Activated T-cell treated with anti-CD3 and anti-CD28 coated beads for 1 hour (primary cell): ENCODE data around the gene STRN3.
"Not testable (repeated sequence)": the region's sequence is repeated elsewhere in the genome, so short reads cannot be mapped to it uniquely, and the experiment has no call there.

Experiments
- DNase-seq: peaks from one replicate; pipeline ENCODE4 v3.0.0-alpha.2; 2020; ENCODE audit warnings: low read depth

STRN3 gene

GRCh38 chr14:31026077-31026449 is at the start of gene STRN3:
STRN3 (minus strand) TSS chr14:31026379; CDS start chr14:31026185, 194 bp downstream.
- DNase-seq, result no peak

GRCh38 chr14:31075144-31075543 is 49.0 kb upstream of the STRN3 start:
- no peak for DNase-seq

GRCh38 chr14:31071151-31071550 is 45.0 kb upstream of the STRN3 start:
- no peak for DNase-seq

GRCh38 chr14:31070431-31070830 is 44.3 kb upstream of the STRN3 start:
- no peak for DNase-seq

GRCh38 chr14:31069343-31069742 is 43.2 kb upstream of the STRN3 start:
- no peak for DNase-seq

GRCh38 chr14:31068235-31068634 is 42.1 kb upstream of the STRN3 start:
- DNase-seq, result no peak

GRCh38 chr14:31062908-31063307 is 36.7 kb upstream of the STRN3 start:
- not testable (repeated sequence) for DNase-seq

- no peak for DNase-seq
Measured at GRCh38 chr14:31060253-31060875, 34.2 kb upstream of the STRN3 start.

- no peak for DNase-seq
Measured at GRCh38 chr14:31059152-31059924, 33.2 kb upstream of the STRN3 start.

- DNase-seq, result no peak
Measured at GRCh38 chr14:31057701-31058364, 31.7 kb upstream of the STRN3 start.

GRCh38 chr14:31057035-31057434 is 30.9 kb upstream of the STRN3 start:
- DNase-seq, result no peak

GRCh38 chr14:31052905-31053586 is 26.9 kb upstream of the STRN3 start:
- not testable (repeated sequence) for DNase-seq

GRCh38 chr14:31051511-31051910 is 25.3 kb upstream of the STRN3 start:
- no peak for DNase-seq

GRCh38 chr14:31051023-31051422 is 24.8 kb upstream of the STRN3 start:
- DNase-seq, result no peak

- no peak for DNase-seq
Measured at GRCh38 chr14:31047503-31047902, 21.3 kb upstream of the STRN3 start.

- DNase-seq, result no peak
Measured at GRCh38 chr14:31045501-31046080, 19.4 kb upstream of the STRN3 start.

- DNase-seq, result no peak
Measured at GRCh38 chr14:31043379-31043778, 17.2 kb upstream of the STRN3 start.

GRCh38 chr14:31042893-31043292 is 16.7 kb upstream of the STRN3 start:
- DNase-seq, result not testable (repeated sequence)

GRCh38 chr14:31042300-31042699 is 16.1 kb upstream of the STRN3 start:
- DNase-seq, result no peak

GRCh38 chr14:31038521-31039166 is 12.5 kb upstream of the STRN3 start:
- no peak for DNase-seq

GRCh38 chr14:31037709-31038221 is 11.6 kb upstream of the STRN3 start:
- no peak for DNase-seq
